OCI-LY1 (cell line): ENCODE data around the gene DPF3.

ENCODE experiments used
- CTCF ChIP-seq: fragments of 200-600 bp; sonication (generic), shearing (Covaris generic); IDR thresholded peaks from 2 replicates; pipeline ENCODE4 v1.5.1; 2017; ENCODE audit warnings: mild to moderate bottlenecking, antibody characterized with exemption, low read length, moderate library complexity, mixed read lengths
- EZH2 ChIP-seq: fragments of 200-600 bp; sonication (generic), shearing (Covaris generic); IDR thresholded peaks from 2 replicates; pipeline ENCODE4 v1.8.0; 2017; ENCODE audit warnings: borderline replicate concordance, mixed run types, mild to moderate bottlenecking, antibody characterized with exemption, low read length, moderate library complexity, mixed read lengths

GRCh38 chr14:72736786-72737559 lies 156.9 kb downstream of the DPF3 start:
- TF ChIP-seq EZH2 (no peak), CTCF (no peak)
